GM12873 (cell line): ENCODE measurements around the gene ASAP2.

Experiments
- CTCF ChIP-seq: IDR thresholded peaks from 2 replicates; pipeline ENCODE4 v1.5.1; 2012; ENCODE audit warnings: low read depth, mild to moderate bottlenecking, moderate library complexity, low read length, control low read depth; ENCODE audit not compliant: insufficient read depth; ENCODE audit errors: missing control alignments

ASAP2 gene

GRCh38 chr2:9174771-9175437 is 31.7 kb upstream of the ASAP2 start:
- TF ChIP-seq CTCF: no peak

DNA sequence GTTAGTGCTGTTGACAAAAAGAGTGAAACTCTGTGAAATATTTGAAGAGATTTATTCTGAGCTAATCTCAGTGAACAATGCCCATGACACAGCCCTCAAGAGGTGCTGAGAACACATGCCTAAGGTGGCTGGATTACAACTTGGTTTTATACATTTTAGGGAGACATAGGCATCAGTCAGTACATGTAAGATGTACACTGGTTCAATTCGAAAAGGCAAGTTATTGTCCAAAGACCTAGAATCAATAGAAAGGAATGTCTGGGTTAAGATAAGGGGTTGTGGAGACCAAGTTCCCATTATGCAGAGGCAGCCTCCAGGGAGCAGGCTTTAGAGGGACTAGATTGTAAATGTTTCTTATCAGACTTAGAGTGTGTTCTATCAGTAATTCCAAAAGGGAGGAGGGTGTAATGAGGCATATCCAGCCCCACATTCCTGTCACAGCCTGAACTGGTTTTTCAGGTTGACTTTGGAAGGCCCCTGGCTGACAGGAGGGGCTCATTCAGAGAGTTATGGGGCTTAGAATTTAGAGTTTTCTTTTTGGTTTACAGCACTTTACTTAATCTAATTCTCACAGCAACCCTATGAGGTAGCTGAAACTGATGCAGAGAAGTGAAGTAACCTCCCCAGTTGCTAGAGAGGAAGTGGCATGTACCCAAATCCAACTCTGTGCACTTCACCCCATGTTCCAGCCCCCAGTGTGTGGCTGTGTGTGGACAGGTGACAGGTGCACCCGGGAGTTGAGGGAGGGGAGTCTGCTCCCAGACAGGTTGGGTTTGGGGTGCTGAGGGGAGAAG is 28.3 kb upstream of the ASAP2 start:
- TF ChIP-seq CTCF: no peak

DNA sequence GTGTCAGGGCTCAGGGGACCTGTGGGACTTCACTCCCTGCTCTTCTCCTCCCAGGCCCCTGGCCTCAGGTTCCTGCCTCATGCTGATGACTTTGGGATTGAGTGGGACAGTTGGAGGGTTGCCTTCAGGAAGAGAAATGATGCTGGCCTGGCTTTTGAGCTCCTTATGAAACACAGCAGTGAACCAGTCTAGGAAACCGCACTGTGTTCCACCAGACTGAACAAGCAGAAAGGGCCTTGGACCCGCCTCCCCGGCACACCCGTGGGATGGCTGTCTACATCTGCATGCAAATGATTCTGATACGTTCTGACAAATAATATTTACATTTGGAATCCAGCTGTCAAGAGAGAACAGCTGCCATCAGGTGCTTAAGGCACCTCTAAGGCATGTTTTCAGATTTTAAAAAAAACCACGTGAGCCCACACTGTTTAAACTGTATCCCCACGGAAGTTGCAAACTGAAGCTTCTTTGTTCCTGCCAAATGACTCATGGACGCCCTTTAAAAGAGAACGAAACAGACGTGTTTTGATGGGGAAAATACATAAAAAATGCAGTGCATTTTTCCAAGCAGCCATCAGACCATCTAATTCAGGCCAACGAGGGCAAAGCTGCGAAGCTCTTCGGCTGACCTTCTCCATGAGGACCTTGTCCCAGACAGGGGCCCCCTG is 27.6 kb upstream of the ASAP2 start:
- no peak for TF ChIP-seq CTCF

- TF ChIP-seq CTCF: no peak
These were observed 26.9 kb upstream of the ASAP2 start for GRCh38 chr2:9179572-9180201.

- no peak for TF ChIP-seq CTCF
These were observed 22.3 kb upstream of the ASAP2 start for GRCh38 chr2:9184361-9184760.

- no peak for TF ChIP-seq CTCF
These were observed 18.9 kb upstream of the ASAP2 start for GRCh38 chr2:9187620-9188214.
